Measurements from ENCODE around the gene PITPNM1.

GRCh38 chr11:67468456-67468758, 36.8 kb downstream of the PITPNM1 start:
- TF ChIP-seq CTCF (IDR thresholded peaks at IDR 0.05; ENCODE audit: insufficient read depth, low read length, poor library complexity, severe bottlenecking) (no peak), EZH2phosphoT487 (conservative IDR thresholded peaks at IDR 0.05; ENCODE audit: low read length) (no peak)

All from SU-DHL-6 (cell line).